Stimulated activated CD8-positive, alpha-beta memory T cell treated with anti-CD3 and anti-CD28 coated beads, Interleukin-15, amount 100 ng/mL, for 4 hours (primary cell): Measurements from ENCODE around the gene MED17.

ENCODE experiments used
- DNase-seq, 2 donors: peaks; one replicate each; pipeline ENCODE4 v3.0.0-alpha.2; 2020; ENCODE audit warnings: low read depth in 2 of 2

The MED17 gene

DNA sequence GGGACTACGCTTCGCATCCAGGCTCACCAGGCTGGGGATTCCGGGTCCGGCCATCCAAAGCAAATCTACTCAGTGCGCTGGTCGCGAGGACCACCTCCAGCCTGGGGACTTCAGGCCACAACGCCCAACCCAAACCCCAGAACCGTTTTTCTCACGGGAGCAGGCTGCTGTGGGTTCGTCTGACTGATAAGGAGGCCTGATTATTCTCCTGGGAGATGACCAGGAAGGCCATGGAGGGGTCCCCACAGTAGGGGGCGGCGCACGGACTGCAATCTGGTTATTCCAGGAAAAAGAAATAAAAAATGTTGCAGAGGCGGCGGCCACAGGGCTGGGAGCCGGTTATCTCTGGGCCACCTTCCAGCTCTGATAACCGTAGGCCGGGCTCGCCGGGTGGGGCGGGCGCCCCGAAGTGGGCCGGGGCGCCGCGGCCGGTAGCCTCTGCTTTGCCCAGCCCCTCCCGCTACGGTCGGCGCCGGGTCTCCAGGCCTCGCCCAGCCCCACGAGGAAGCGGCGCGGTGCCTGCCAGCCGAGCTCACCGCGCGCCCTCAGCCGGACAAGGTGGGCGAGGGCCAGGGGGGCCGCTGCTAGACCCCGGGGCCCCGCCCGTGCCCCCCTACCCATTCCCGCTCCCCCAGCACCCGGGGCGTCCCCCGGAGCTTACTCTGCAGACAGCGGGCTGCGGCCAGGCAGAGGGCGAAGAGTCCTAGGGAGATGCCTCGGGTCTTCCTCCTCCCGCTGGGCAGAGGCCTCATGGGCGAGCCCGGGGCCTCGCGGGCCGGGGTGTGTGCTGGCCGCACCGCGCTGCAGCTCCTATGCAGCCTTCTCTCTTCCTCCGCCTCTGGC is 65.9 kb downstream of the MED17 start:
- no peak for DNase-seq

DNA sequence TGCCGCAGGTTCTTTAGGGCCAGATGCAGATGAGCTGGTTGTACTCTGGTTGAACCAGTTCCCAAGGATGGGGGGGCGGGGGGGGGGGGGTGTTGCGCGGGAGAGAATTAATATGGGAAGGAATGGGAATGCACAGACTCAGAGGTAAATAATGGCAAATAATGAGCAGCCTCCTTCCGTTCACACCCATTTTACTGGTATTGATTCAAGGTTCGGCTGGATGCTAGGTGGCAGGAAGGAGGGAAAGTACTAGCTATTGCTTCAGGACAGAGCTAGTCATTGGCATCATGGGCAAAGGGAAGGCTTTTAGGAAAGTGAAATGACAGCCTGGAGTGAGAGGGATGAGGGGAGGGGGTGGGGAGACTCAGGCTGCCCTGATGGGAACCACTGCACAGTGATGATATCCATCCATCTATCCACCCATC is 66.5 kb downstream of the MED17 start, which contains the start of gene VSTM5:
VSTM5 (minus strand) TSS at position 25 of the 425 bp plus-strand sequence. CDS start 116 bp downstream, outside the sequence.
- no peak for DNase-seq

DNA sequence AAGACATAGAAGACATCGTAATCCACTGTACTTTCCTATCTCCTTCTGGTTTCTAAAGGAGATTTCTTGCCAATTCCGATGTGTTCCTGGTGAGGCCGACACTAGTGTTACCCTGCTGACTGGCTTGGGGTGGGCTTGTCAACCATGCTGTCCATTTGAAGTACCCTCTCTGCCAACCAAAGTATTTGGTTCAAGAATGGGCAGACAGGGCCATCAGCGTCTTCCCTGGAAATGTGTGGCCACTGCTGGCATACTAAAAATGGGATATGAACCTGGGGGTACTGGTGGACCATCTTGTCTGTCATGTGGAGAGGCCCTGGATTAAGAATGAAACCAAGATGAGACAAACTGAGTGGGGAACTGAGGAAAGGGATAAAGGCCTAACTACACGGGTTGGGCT is 68.2 kb downstream of the MED17 start:
- no peak for DNase-seq

DNA sequence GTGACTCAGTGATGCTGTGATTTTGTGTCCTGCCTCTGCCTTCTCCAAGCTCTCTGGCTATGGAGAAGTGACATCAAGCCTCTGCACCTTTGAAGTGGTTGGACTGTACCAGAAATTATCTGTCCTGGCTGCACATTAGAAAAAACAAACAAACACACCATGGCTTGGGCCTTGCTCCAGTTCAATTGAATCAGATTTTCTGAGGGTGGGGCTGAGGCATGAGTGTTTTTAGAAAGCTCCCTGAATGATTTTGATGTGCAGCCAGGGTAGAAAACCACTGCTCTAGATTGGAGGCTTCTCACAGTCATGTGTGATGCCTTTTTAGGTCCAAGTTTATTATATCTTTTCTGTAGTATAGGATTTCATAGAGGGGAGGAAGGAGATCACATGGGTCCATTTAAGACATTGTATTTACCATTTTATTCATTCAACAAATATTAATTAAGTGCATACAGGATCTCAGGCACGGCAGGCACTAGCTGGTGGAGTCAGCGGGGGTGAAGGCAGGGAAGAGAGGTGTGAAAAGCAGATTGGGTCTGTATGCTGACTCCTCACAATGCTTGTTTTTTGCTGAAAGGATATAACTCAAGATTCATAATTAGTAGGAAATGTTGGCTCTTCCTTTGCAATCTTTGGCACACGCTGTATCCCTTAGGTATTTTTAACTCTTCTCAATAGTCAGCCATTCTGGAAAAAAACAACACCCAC is 73.5 kb downstream of the MED17 start:
- DNase-seq = no peak

DNA sequence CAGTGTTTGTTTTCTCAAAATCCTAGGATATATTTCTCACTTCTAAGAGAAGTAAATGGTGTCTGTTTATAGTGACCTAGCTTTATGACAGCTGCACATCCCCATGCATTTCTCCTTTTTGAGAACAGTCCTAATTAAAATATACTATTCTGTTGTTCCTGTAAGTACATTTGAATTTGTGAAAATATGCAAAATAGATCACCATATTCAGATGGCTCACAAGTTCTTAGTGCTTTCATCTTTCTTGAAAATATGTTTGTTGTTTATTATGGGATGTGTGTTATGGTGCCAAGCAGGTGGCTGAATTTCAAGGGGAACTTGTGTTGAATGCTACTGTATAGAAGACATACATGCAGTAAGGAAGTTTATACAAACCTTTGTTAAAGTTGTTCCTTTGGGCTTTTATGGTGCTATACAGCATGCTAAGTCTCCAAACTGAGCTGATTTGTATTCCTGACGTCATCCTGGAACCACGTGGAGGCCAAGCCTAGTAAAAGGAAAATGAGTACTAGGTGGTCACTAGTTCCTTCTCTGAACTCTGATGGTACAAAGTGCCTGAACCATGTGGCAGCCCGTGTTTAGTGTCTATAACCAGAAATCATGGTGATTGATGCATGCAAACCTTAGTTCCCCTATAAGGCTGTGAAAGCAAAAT is 74.2 kb downstream of the MED17 start:
- DNase-seq = no peak

DNA sequence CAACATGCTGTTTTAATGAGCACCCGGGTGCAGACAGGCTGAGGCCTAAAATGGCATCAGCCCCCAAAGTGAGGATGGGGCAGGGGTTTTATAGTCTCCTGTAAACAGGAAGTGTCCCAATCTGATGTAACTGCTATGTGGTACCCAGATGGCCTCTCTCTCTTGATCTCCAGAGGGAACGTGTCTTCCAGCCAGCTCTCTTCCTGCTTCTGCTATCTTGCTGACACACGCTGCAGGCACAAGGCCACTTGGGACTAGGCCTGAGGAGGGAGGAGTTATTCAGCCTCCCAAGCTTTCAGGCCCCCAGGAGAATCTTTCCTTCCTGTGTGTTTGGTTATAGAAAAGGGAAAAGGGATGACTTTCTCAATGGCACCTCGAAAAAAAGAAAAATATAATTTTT is 77.7 kb downstream of the MED17 start:
- DNase-seq = no peak
